Heart right ventricle (tissue), 16 donors: ENCODE measurements around the gene MAGIX. TPM values are rescaled to one million over a fixed set of nuclear protein-coding genes. Genes with fewer than 3 reads are reported as not detected.

Experiments
- ATAC-seq, 8 donors: fragments of 200-7000 bp; cut with Tn5 transposase; one replicate each; pipeline ENCODE4 v1.9.1; 2020; ENCODE audit warnings: mild to moderate bottlenecking in 8 of 8, moderate library complexity in 8 of 8, moderate number of reproducible peaks in 1 of 8
- DNase-seq, 2 donors: peaks; one replicate each; pipeline ENCODE4 v3.0.0-alpha.2; 2020
- H3K27ac ChIP-seq, 10 donors: fragments of 200-600 bp; sonication (generic) in 2 of 10; one replicate each; pipeline versions ENCODE4 v1.5.0 to v1.8.0; 2020 to 2022; ENCODE audit warnings: mild to moderate bottlenecking in 3 of 10
- H3K27me3 ChIP-seq, 7 donors: fragments of 200-600 bp; one replicate each; pipeline ENCODE4 v1.8.0; 2021 to 2022; ENCODE audit warnings: mild to moderate bottlenecking in 2 of 7
- H3K36me3 ChIP-seq, 9 donors: fragments of 200-600 bp; sonication (generic) in 1 of 9; one replicate each; pipeline versions ENCODE4 v1.5.0 to v1.8.0; 2020 to 2022; ENCODE audit warnings: mild to moderate bottlenecking in 2 of 9
- H3K4me1 ChIP-seq, 9 donors: fragments of 200-600 bp; sonication (generic) in 1 of 9; one replicate each; pipeline versions ENCODE4 v1.5.0 to v1.8.0; 2020 to 2022; ENCODE audit warnings: mild to moderate bottlenecking in 4 of 9
- H3K4me3 ChIP-seq, 10 donors: fragments of 200-600 bp; sonication (generic) in 2 of 10; one replicate each; pipeline versions ENCODE4 v1.5.0 to v1.8.0; 2020 to 2022; ENCODE audit warnings: mild to moderate bottlenecking in 7 of 10, moderate library complexity in 2 of 10
- H3K9me3 ChIP-seq, 11 donors: fragments of 200-600 bp in 10 of 11; sonication (generic) in 2 of 11; one replicate each; pipeline versions ENCODE4 v1.5.0 to v1.8.0; 2013 to 2022; ENCODE audit warnings: mild to moderate bottlenecking in 2 of 11, control low read depth in 1 of 11, moderate library complexity in 1 of 11
- CTCF ChIP-seq, 9 donors: fragments of 200-600 bp; sonication (generic) in 2 of 9; IDR thresholded peaks; one replicate each; pipeline versions ENCODE4 v1.5.0 to v1.8.0; 2021 to 2022; ENCODE audit warnings: antibody characterized with exemption in 9 of 9, mild to moderate bottlenecking in 5 of 9, moderate library complexity in 1 of 9
- WGBS, 2 donors: extraction: QIAGEN DNeasy Blood & Tissue Kit; methylation state at CpG; one replicate each; pipeline ENCODE4 v1.1.7; 2013; ENCODE audit warnings: inconsistent platforms in 1 of 2; 5-methylcytosine and 5-hydroxymethylcytosine counted together
- intact Hi-C, 10 donors: fragments of 100-400 bp; cut with DNase I; formaldehyde crosslinking; loops; one replicate each; pipeline versions ENCODE4 v1.11.1 to v1.14.2; 2022
- polyA plus RNA-seq, 2 donors: library from polyadenylated mRNA; stranded (reverse); fragments of 200-250 nt; gene quantifications; one replicate each; pipeline ENCODE4 v1.2.3, GENCODE V29; 2013
- total RNA-seq, 10 donors: library from RNA; stranded (reverse); fragmentation: NEBNext Ultra II Directional in 3 of 10; extraction: Animal tissue kit (Norgen Biotek cat#: 25700) in 3 of 10; gene quantifications; one replicate each; pipeline versions ENCODE4 v1.2.1 to v1.2.4, GENCODE V29; 2021 to 2023
- donor health status: Arrhythmogenic right ventricular cardiomyopathy.
- donor health status: ischemic (EF 13 %, LVEDD 7.1; RV severe dilation, severe dysfunction).
- donor health status: healthy with polysubstance abuse.
- donor health status: DM: no; HTN: yes; CAD: no.
- donor health status: DM: no; HTN: no; CAD: no.
- donor health status: ischemic (EF 25% LVEDD 6.9; RV normal size, moderate dysfunction).
- donor health status: ischemic (EF 25% LVEDD 5.7; RV mildly dilated, moderate dysfunction).
- donor health status: healthy.
- donor health status: DM: yes; HTN: yes; CAD: no.
- donor health status: Ischemic cardiomyopathy.
- donor health status: ischemic (EF 35%, LVEDD 5.7; RV mildly dilated, moderate dysfunction).
- donor health status: nonischemic (EF 11% LVEDD 7.7; RV severe dilation, severe dysfunction).
- donor health status: DM: yes; HTN: yes; CAD: no.
- donor health status: PGD.
- donor health status: ischemic (EF 29% LVEDD 5.4; RV normal size, mild dysfunction).
- donor health status: nonischemic (EF 23%, LVEDD 6.1; RV moderate dilation, normal function).

Gene MAGIX
- total and polyA plus RNA-seq, 12 donors, result 2.7 to 13.5 (median 4.1) TPM

GRCh38 chrX:49203536-49203935 lies 41.0 kb downstream of the MAGIX start:
- ATAC-seq (no peak), DNase-seq (no peak)
- Histone ChIP-seq H3K4me1 (peaks cover 0 to 11% (median 3%) of the 10 kb centered on the region in 9 donors), H3K27me3 (peaks cover 0 to 16% (median 0%) of the 10 kb centered on the region in 7 donors), H3K27ac (no peak overlapping the region), H3K4me3 (no peak overlapping the region), H3K36me3 (no peaks in the 10 kb centered on the region), H3K9me3 (no peaks in the 10 kb centered on the region)
- TF ChIP-seq CTCF (IDR thresholded peaks at IDR 0.05), result no peak
- intact Hi-C loops, result no loop called here
- WGBS, 2 donors, result 46 to 61% methylated on average over 3 of the region's 3 CpGs

- no peak for DNase-seq
- Histone ChIP-seq H3K4me1 (peaks cover 0 to 11% (median 3%) of the 10 kb centered on the region in 9 donors), H3K27me3 (peaks cover 0 to 21% (median 0%) of the 10 kb centered on the region in 7 donors), H3K36me3 (no peaks in the 10 kb centered on the region), H3K27ac (no peak overlapping the region), H3K9me3 (no peaks in the 10 kb centered on the region), H3K4me3 (no peak overlapping the region)
- intact Hi-C loops, result no loop called here
- no peak for ATAC-seq
- TF ChIP-seq CTCF (IDR thresholded peaks at IDR 0.05), result no peak
- 89 to 91% methylated on average over 6 of the region's 6 CpGs for WGBS, 2 donors
Observed at GRCh38 chrX:49204017-49204416, 41.5 kb downstream of the MAGIX start.

GRCh38 chrX:49204709-49205108 lies 42.2 kb downstream of the MAGIX start:
- 43 to 59% methylated on average over 4 of the region's 4 CpGs for WGBS, 2 donors
- TF ChIP-seq CTCF (IDR thresholded peaks at IDR 0.05), result no peak
- intact Hi-C loops, result no loop called here

GRCh38 chrX:49205443-49205842 lies 42.9 kb downstream of the MAGIX start:
- peaks cover 0 to 26% (median 0%) of the 10 kb centered on the region in 7 donors for H3K27me3 ChIP-seq
- ATAC-seq (no peak), DNase-seq (no peak)
- no peaks in the 10 kb centered on the region for H3K9me3 ChIP-seq
- WGBS, 2 donors, result 77 to 92% methylated on average over 9 to 13 of the region's 13 CpGs
- H3K36me3 ChIP-seq, result no peaks in the 10 kb centered on the region
- H3K27ac ChIP-seq, result no peak overlapping the region
- no peak overlapping the region for H3K4me3 ChIP-seq
- intact Hi-C loops, result no loop called here
- no peak for TF ChIP-seq CTCF (IDR thresholded peaks at IDR 0.05)
- H3K4me1 ChIP-seq, result peaks cover 0 to 5% (median 0%) of the 10 kb centered on the region in 9 donors

More at GRCh38 chrX:49204709-49205108, 42.2 kb downstream of the MAGIX start:
- peaks cover 0 to 9% (median 2%) of the 10 kb centered on the region in 9 donors for H3K4me1 ChIP-seq
- ATAC-seq, result no peak
- no peak overlapping the region for H3K4me3 ChIP-seq
- DNase-seq, result no peak
- no peaks in the 10 kb centered on the region for H3K36me3 ChIP-seq
- no peaks in the 10 kb centered on the region for H3K9me3 ChIP-seq
- H3K27me3 ChIP-seq, result peaks cover 0 to 26% (median 0%) of the 10 kb centered on the region in 7 donors
- no peak overlapping the region for H3K27ac ChIP-seq
